UCSD-AML1 (cell line): ENCODE measurements around the gene TEKT1.
A peak's percentile ranks its signal among the peaks of the same experiment; 100 is the strongest.

Experiments used
- DNase-seq: peaks from one replicate; lab custom pipeline; 2025; ENCODE audit not compliant: unreplicated experiment; lab: John Stamatoyannopoulos, UW

TEKT1 gene

DNA sequence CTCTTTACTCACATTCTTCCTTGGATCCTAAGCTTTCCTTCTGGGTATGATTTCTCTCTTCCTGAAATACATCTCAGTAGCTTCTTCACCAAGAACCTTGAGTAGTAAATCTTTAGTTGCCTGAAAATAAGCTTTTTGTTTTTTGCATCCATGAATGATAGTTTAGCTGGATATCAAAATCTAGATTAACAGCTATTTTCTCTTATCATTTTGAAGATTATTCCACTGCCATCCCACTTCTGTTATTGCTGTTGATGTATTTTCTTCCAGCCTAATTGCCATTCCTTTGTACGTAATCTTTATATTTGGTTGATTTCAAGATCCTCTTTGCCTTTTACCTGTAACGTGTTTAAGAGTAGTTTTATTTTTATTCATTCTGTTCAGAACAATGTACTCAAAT lies 63.1 kb downstream of the TEKT1 start:
- no peak for DNase-seq

DNA sequence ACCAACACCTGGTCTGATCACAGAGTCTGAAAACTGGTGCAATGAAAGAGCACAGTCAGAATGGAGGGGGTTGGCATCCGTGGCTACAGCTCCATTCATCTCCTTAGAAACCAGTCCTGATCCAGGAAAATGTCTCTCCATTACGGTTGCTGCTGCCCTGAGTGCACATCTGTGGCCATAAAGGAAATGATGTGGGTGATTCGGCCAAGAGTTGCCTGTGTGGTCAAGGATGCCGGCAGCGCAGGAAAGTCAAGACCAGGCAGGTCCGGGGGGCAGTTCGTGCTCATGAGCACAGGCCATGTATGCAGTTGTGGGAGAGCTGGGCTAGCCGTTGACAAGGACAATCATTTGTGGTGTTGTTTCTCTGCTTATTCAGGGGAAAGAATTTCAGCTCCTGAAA lies 69.8 kb downstream of the TEKT1 start:
- DNase-seq = no peak

DNA sequence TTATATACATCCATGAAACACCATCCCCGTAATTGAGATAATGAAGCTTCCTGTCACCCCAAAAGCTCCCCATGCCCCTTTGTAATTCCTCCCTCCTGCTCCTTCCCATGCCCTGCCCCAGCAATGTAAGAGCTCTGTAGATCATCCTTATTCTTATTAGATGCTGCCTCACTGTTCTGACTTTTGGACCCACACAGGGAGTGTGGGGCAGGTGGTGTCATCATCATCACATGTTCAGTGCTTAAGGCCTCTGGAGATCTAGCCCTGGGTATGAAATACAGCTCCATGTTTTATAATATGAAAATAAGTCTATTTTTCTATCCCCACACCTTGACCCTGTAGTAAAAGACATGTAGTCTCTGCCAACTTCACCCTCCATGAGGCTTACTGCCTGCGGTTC lies 73.8 kb downstream of the TEKT1 start:
- no peak for DNase-seq

DNA sequence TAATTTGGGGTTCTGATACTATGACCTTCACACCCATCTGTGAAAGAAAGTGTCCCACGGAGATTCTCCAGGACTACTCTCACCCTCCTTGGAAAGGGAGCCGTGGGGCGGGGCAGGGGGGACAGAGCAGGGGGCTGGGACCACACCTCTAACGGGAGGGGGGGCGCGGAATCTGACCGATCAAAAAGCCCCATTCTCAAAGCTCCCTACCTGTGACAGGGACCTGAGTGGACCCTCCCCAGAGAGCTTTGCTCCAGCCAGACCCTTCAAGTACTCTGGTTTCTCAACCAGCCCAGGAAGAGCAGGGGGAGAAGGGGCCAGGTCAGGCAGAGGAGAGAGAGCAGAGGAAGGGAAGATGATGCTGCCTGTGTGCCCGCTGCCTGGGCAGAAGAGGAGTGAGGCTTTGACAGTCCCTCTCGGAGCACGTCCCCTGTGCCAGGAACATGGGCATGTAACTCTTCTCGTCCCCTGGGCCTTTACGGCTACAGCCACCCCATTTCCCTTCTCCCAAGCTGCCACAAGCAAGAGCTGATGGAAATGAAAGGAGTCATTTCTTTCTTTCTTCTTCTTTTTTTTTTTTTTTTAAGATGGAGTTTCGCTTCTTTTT lies 75.0 kb downstream of the TEKT1 start:
- DNase-seq = no peak

DNA sequence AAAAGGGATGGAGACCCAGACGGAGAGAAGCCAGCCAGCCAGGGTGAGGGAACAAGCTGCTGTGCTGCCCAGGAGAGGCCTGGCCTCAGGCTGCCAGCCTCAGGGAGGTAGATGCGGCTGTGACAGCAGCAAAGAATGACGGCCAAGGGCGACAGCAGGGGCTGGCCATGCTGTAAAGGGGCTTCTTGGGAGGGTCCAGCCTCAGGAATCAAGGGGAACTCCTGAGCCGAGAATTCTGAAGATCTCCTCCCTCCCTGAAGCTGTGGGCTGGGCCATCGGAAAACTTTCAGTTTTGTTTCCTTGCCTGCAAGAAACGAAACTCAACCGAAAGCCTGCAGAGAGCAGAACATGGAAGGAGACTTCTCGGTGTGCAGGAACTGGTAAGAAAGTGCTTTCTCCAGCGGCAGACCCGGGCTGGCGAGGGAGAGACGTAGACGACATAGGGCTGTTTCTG lies 75.8 kb downstream of the TEKT1 start, which contains the start of gene XAF1:
Gene XAF1, plus strand, starts transcription at position 316 of the 454 bp plus-strand sequence. Its CDS starts 33 bp downstream, at position 349.
- DNase-seq = peak; percentile 62

DNA sequence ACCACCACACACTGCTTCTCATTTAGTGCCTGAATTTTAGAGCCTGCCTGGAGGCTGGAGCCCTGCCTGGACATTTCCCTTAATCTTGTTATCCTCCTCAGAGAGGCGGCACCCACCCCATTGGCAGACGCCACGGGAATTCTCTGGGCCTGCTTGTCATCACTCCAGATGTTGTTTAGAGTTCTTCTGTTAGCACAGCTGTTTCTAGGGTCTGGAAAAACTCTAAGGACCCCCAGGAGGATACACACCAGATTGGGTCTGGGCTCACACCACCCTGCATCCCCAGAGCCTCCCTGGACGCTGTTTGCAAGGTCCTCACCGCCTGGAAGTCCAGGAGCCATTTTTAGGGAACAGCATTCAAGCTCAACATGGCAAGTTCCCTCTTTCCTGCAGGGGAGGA lies 76.2 kb downstream of the TEKT1 start:
- no peak for DNase-seq

DNA sequence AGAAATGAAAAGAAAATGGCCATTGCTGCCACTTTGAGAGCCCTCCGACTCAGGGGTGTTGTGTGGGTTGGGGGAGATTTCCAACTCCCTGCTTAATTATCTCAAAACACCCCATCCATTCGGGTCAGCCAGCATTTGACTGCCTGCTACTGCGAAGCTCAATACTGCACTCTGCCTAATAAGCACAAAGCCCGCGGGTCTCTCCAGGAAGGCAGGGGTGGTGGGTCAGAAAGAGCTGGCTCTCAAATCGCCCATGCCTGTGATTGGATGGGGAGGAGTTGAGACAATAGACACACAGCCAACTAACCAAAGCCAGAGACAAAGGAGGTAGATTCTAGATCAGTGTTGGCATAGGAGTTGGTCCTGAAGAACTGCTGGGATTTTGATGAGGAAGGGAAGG lies 78.0 kb downstream of the TEKT1 start:
- no peak for DNase-seq

GRCh38 chr17:6753006-6753445 lies 78.5 kb downstream of the TEKT1 start:
- DNase-seq = peak; percentile 86

DNA sequence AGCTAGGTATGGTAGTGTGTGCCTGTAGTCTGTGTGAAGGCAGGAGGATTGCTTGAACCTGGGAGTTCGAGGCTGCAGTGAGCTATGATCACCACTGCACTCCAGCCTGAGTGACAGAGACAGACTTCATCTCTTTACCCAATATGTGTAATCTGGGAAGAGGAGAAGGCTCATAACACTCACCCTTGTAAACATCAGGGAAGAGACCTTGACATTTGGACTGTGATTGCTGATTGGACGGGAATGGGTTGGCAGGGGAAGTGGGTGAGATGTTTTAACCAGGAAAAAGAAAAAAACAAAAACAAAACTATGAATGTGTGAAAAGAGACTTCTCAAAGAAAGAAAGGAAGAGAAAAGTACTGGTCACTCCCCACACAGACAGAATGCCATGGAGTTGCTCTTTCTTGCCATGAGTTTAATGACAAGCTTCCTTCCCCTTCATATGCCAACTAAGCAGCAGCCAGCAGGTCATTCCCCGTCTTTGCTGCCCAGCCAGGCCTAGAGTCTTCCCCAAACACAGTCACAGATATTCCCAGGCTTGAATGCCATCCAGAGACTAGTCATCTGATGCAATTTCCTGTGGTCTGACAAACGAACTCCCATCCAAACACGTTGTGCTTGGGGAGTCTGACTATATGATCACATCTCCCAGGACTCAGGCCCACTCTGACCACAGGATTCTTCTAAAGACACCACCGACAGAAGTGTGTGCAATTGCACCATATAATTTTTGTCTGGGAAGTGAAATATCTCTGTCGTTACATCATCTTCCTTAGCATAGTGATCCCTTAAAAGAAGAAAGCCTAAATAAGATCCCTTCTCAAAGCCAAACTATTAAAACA lies 79.2 kb downstream of the TEKT1 start:
- peak; percentile 64 for DNase-seq

DNA sequence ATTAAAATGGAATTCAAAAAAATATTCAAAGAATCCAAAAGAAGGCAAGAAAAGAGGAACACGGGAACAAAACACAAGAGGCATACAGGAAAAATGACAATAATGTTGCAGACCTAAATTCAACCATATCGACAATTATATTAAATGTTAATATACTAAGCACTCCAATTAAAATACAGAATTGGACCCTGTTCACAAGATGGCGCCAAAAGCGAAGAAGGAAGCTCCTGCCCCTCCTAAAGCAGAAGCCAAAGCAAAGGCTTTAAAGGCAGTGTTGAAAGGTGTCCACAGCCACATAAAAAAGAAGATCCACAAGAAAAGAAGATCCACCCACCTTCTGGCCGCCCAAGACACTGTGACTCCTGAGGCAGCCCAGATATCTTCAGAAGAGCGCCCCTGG lies 82.0 kb downstream of the TEKT1 start:
- DNase-seq = peak; percentile 18

- no peak for DNase-seq
Observed at GRCh38 chr17:6748617-6749016, 82.9 kb downstream of the TEKT1 start.
